ENCODE measurements around the gene AGO3. TPM values are rescaled to one million over a fixed set of nuclear protein-coding genes. Genes with fewer than 3 reads are reported as not detected.

The AGO3 gene
- total and polyA plus RNA-seq, 7 donors = 0.60 to 27.4 (median 18.5) TPM

DNA sequence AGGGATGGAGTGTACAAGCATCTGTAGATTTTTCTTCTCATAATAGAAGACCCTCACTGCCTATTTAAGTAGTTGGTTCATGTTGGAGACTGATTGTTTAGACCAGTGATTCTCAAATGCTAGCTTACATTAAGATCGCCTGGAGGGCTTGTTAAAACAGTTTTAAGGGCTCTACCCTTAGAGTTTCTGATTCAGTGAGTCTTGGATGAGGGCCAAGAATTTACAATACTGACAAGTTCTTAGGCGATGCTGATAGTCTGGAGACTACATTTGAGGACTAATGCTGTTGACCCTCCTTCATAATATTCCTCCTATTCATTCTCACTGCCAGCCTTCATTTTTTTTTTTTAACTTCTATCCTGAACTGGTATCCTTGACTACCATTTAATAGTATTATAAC is 15.2 kb upstream of the AGO3 start:
- TF ChIP-seq, protein P1, sequence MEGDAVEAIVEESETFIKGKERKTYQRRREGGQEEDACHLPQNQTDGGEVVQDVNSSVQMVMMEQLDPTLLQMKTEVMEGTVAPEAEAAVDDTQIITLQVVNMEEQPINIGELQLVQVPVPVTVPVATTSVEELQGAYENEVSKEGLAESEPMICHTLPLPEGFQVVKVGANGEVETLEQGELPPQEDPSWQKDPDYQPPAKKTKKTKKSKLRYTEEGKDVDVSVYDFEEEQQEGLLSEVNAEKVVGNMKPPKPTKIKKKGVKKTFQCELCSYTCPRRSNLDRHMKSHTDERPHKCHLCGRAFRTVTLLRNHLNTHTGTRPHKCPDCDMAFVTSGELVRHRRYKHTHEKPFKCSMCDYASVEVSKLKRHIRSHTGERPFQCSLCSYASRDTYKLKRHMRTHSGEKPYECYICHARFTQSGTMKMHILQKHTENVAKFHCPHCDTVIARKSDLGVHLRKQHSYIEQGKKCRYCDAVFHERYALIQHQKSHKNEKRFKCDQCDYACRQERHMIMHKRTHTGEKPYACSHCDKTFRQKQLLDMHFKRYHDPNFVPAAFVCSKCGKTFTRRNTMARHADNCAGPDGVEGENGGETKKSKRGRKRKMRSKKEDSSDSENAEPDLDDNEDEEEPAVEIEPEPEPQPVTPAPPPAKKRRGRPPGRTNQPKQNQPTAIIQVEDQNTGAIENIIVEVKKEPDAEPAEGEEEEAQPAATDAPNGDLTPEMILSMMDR (IDR thresholded peaks at IDR 0.05) = no peak
- TF ChIP-seq POLR2AphosphoS5 (IDR thresholded peaks at IDR 0.05) (no peak), EP300 (IDR thresholded peaks at IDR 0.05) (no peak), POLR2A (IDR thresholded peaks at IDR 0.05) (no peak)
- Histone ChIP-seq H3K27me3 (no peaks in the 10 kb centered on the region), H3K4me3 (no peak overlapping the region), H3K9me3 (no peaks in the 10 kb centered on the region), H3K36me3 (peaks cover 14 to 84% (median 60%) of the 10 kb centered on the region in 4 donors), H3K4me1 (no peaks in the 10 kb centered on the region), H3K27ac (no peak overlapping the region)
- intact Hi-C loops (cut with DNase I) = no loop called here
- no peak for DNase-seq
- 57 to 59% methylated on average over 2 of the region's 2 CpGs for WGBS, 2 donors

DNA sequence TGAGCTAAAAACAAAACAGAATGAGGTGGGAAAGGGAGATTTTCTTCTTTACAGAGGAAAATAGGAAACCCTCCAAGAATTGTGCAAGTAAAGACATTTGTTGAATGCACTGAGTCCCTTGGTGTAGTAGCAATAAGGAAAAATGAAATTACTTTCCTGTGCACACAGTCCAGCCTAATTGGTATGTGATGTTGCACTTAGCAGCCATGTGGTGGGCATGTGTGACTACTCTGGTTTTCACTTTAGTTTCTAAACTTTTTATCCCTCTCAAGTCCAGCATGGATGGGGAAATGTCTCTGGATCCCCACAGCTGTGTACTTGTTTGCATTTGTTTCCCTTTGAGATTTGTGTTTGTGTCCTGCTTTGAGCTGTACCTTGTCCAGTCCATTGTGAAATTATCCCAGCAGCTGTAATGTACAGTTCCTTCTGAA is 7.1 kb upstream of the AGO3 start:
- peaks cover 0 to 12% (median 9%) of the 10 kb centered on the region in 4 donors for H3K4me1 ChIP-seq
- no peak overlapping the region for H3K27ac ChIP-seq
- no peak for TF ChIP-seq EP300 (IDR thresholded peaks at IDR 0.05)
- TF ChIP-seq POLR2A (IDR thresholded peaks at IDR 0.05) = no peak
- no peak for TF ChIP-seq POLR2AphosphoS5 (IDR thresholded peaks at IDR 0.05)
- TF ChIP-seq, protein P1 (IDR thresholded peaks at IDR 0.05) = no peak
- peaks cover 0 to 32% (median 16%) of the 10 kb centered on the region in 4 donors for H3K36me3 ChIP-seq
- H3K27me3 ChIP-seq = no peaks in the 10 kb centered on the region
- no peak for DNase-seq
- no peaks in the 10 kb centered on the region for H3K9me3 ChIP-seq
- intact Hi-C loops (cut with DNase I) = no loop called here
- no peak overlapping the region for H3K4me3 ChIP-seq

DNA sequence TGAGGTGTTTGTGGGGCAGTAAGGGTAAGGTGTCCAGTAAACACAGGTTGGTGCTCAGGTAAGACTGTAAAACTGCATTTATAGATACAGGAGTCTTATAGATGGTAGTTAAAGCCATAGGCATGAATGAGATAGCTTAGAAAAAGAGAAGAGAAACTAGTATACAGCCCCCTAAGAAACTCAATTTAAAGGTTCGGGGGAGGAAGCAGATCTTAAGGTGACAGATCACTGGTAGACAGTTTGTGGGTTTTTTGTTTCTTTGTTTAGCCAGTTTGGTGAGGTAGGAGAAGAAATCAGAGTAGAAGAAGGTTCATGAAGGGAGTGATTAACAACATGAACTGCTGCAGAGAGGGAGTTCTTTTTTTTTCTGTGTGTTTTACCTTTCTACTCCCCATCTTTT is 6.1 kb upstream of the AGO3 start:
- TF ChIP-seq, protein P1 (IDR thresholded peaks at IDR 0.05) = no peak
- TF ChIP-seq EP300 (IDR thresholded peaks at IDR 0.05) (no peak), POLR2A (IDR thresholded peaks at IDR 0.05) (no peak), POLR2AphosphoS5 (IDR thresholded peaks at IDR 0.05) (no peak)
- intact Hi-C loops (cut with DNase I) = no loop called here
- H3K4me1 ChIP-seq = peaks cover 0 to 12% (median 9%) of the 10 kb centered on the region in 4 donors
- no peak overlapping the region for H3K27ac ChIP-seq
- H3K4me3 ChIP-seq = no peak overlapping the region
- H3K27me3 ChIP-seq = no peaks in the 10 kb centered on the region
- H3K9me3 ChIP-seq = no peaks in the 10 kb centered on the region
- H3K36me3 ChIP-seq = peaks cover 0 to 21% (median 6%) of the 10 kb centered on the region in 4 donors
- WGBS, 2 donors = 62 to 80% methylated on average over 1 of the region's 1 CpG
- no peak for DNase-seq

DNA sequence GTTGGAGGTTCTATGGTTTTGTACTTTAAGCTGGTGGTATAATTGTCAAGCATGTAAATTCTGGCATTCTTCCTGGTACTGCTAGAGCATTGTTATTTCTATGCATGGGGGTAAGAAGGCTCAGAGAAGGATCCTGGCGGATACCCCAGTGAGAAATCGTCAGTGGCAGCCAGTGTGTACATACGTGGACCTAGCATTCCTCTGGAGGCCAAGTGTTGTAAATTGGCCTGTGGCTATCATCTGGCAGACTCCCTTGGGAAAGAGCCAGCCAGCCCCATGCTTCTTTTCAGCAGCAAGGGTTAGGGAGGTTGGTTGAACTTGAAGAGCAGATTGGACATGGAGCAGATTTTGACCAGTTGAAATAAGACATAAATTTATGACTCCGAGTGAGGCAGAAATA is 5.2 kb upstream of the AGO3 start:
- 61 to 73% methylated on average over 4 of the region's 4 CpGs for WGBS, 2 donors
- TF ChIP-seq POLR2AphosphoS5 (IDR thresholded peaks at IDR 0.05) (no peak), POLR2A (IDR thresholded peaks at IDR 0.05) (no peak), EP300 (IDR thresholded peaks at IDR 0.05) (no peak)
- TF ChIP-seq, protein P1 (IDR thresholded peaks at IDR 0.05) = no peak
- Histone ChIP-seq H3K4me3 (no peak overlapping the region), H3K4me1 (peaks cover 0 to 16% (median 9%) of the 10 kb centered on the region in 4 donors), H3K27me3 (no peaks in the 10 kb centered on the region), H3K36me3 (peaks cover 0 to 12% (median 0%) of the 10 kb centered on the region in 4 donors), H3K27ac (peak overlapping the region in 2 of 4 donors; percentile 3 to 44), H3K9me3 (no peaks in the 10 kb centered on the region)
- intact Hi-C loops (cut with DNase I) = no loop called here
- DNase-seq = no peak

DNA sequence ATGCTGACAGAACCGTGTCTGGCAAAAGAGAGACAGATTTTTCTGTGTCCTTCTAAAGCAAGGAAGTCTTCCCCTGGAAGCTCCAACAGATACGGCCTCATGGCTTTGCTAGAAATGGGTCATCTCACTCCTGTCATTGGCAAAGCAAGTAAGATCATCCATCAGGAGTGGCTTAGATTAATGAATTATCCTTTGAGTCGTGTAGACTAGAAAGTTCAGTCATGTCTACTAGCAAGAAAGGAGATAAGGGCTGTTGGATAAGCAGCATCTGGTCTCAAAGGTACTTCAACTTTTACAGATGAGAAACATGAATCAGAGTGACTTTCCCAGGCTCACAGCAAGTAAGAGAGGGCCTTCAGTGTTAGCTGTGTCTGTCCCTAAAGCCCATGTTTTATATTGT is 3.4 kb upstream of the AGO3 start:
- WGBS, 2 donors = 65 to 84% methylated on average over 3 of the region's 3 CpGs
- H3K9me3 ChIP-seq = no peaks in the 10 kb centered on the region
- H3K36me3 ChIP-seq = no peaks in the 10 kb centered on the region
- H3K27me3 ChIP-seq = no peaks in the 10 kb centered on the region
- TF ChIP-seq POLR2A (IDR thresholded peaks at IDR 0.05) (no peak), POLR2AphosphoS5 (IDR thresholded peaks at IDR 0.05) (no peak), EP300 (IDR thresholded peaks at IDR 0.05) (no peak)
- TF ChIP-seq, protein P1 (IDR thresholded peaks at IDR 0.05) = no peak
- intact Hi-C loops (cut with DNase I) = no loop called here
- DNase-seq = no peak
- no peak overlapping the region for H3K4me3 ChIP-seq
- no peak overlapping the region for H3K27ac ChIP-seq
- peaks cover 0 to 24% (median 16%) of the 10 kb centered on the region in 4 donors for H3K4me1 ChIP-seq
